ENCODE data around the gene EPHA2.

The EPHA2 gene

DNA sequence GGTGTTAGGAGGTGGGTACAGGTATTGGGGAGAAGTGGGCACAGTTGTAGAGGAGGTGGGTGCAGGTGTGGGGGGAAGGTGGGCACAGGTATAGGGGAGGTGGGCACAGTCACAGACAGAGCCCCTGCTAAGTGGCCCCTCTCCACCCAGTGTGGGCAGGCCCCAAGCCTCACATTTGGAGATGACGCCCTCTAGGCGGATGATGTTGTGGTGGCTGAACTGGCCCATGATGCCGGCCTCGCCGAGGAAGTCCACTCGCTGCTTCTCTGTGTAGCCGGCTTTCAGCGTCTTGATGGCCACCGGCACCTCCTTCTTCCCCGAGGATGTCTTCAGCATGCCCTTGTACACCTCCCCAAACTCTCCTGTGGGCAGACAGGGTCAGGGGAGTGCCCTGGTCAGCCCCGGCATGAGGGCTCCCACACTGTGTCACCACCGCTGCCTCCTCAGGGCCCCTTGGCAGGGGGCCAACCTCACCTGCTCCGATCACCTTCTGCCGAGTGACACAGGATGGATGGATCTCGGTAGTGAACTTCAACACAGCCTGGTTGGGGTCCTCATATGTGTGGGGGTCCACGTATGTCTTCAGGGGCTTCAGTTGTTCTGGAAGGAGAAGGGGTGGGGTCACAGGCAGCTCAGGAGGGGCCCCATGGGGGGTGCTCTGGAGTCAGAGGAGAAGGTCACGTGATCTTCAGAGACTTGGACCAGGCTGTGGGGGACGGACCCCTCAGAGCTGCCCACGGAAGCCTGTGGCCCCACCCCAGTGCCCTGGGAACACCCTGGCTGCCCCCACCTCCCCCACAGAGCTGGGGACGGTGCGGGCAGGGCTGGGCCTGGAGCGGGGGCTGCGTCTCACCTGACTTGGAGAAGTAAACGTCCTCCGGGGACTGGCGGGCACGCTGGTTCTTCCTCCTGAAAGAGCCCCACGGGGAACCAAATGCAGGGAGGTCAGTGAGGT lies 22.6 kb downstream of the EPHA2 start:
- DNase-seq, result no peak

- no peak for DNase-seq
These were observed 23.5 kb downstream of the EPHA2 start for GRCh38 chr1:16132325-16132785.

- no peak for DNase-seq
These were observed 24.1 kb downstream of the EPHA2 start for GRCh38 chr1:16131636-16132324.

DNA sequence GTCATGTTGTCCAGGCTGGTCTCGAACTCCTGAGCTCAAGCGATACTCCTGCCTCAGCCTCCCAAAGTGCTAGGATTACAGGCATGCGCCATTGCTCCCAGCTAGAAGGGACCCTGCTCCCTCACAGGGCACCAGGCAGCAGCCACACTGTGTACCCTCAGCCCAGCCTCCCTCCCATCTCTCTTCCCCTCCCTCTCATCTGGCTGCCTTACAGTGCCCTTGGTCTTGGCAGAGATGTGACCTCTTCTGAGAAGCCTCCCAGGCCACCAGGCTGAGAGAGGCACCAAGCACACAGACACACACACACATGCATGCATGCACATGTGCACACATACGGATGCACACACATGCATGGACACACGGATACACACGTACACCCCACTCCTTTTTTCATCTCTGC lies 25.0 kb downstream of the EPHA2 start:
- no peak for DNase-seq

DNA sequence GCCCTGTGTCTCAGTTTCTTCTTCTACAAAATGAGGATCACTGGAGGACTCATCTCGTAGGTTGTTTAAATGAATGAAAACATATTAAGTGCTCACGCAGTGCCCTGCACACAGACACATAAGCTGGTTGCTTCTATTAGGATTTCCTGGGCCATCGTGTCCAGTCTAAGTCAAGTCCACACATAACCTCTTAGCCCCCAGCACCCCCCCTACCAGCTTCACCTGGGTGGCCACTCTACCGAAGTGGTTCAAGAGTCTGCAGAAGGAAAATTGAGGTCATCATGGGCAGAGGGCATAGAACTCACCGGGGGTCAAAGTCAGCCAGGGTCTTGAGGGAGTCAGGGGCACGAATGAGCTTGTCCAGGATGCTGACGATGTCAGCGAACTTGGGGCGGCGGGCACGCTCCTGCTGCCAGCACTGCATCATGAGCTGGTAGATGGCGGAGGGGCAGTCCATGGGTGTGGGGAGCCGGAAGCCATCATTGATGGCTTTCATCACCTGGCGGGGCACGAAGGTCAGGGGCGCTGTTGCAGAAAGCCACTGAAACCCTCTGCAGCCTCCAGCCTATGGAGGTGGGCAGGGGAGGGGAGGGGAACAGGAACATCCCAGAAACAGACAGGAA lies 25.8 kb downstream of the EPHA2 start:
- no peak for DNase-seq

GRCh38 chr1:16129316-16129715 lies 26.6 kb downstream of the EPHA2 start:
- DNase-seq, result no peak

DNA sequence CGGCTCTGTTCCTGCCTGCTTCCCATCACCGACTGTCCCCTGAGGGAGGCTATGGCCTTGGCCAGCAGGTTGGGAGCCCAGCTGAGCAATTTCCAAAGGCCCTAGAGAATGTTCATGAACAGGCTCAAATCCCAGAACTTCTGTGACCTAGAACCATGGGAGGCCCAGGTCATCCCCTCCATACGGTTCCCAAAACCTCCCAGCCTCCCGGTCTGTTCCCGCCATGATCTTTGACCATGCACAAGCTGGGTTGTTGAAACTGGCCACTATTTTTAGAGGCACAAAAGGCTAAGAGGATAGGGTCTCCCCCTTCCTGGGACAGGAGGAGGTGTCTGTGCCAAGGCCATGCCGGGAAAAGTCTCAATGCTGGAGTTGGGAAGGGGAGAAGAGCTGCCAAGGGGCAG lies 27.5 kb downstream of the EPHA2 start:
- DNase-seq, result no peak

GRCh38 chr1:16127676-16128337 lies 28.1 kb downstream of the EPHA2 start:
- no peak for DNase-seq

DNA sequence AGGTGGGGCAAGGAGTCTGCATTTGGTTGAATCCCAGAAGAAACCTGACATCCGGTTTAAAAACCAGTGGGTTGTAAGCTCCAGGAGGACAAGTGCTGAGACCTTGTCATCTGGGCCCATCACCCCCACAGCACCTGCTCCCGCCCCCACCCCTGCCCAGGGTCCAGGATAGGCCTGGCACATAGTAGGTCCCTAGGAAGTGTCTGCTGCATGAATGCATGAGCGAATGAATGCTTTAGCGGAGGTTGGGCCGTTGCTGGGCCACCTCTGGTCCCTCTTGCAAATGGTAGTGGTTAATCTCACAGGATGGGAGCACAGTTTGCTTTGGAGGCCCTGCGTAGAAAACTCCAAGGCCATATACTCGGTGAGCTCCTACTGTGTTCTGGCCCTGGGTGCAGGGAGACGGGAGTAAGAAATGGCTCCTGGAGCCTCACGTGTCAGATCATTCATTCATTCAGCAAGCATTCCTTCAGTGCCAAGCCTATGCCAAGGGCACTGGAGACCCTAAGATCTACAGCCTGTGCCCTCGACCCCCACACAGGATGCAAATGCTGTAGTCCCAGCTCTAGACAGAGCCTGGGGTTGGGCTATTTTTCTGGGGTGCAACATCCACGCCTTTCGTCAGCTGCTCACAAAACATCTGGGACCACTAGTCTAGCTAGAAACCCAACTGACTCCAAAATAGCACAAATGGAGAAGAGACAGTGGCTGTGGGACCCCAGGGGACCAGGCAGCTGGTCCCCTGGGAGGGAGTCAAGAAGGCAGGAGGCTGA lies 28.9 kb downstream of the EPHA2 start:
- no peak for DNase-seq

DNA sequence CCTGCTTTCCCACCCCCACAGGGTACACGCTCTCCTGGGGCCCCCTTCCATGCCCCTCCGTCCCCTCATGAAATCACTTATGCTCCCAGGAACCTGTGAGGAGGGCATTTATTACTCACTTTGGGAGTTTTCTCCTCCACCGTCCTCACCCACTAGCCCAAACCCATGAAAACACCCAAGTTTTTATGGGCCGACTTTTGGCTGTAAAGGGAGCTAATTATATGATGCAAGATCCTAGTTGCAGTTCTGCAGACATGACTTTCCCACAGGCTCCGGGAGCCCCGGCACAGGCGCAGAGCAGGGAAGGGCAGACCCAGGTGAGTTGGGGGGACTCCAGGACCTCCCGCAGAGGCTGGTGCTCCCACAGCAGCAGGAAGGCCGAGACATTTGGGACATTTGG lies 29.7 kb downstream of the EPHA2 start:
- DNase-seq, result no peak

DNA sequence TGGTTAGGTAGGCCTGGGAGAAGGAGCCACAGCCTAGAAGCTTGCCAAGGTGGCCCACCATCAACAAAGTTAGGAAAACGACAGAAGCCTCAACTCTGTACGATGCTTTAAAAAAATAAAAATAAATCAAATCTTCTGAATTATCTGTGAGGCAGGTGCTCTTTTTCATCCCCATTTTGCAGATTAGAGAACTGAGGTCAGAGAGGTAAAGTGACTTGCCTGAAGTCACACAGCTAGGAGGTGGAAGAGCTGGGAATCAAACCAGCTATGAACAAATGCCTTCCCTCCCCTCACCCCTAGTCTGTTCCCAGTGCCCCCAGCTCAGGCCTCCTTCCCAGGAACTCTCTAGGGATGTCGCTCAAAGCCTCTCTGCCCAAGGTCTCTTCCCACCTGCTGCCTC lies 30.4 kb downstream of the EPHA2 start:
- DNase-seq, result no peak

- no peak for DNase-seq
These were observed 30.8 kb downstream of the EPHA2 start for GRCh38 chr1:16125088-16125470.

DNA sequence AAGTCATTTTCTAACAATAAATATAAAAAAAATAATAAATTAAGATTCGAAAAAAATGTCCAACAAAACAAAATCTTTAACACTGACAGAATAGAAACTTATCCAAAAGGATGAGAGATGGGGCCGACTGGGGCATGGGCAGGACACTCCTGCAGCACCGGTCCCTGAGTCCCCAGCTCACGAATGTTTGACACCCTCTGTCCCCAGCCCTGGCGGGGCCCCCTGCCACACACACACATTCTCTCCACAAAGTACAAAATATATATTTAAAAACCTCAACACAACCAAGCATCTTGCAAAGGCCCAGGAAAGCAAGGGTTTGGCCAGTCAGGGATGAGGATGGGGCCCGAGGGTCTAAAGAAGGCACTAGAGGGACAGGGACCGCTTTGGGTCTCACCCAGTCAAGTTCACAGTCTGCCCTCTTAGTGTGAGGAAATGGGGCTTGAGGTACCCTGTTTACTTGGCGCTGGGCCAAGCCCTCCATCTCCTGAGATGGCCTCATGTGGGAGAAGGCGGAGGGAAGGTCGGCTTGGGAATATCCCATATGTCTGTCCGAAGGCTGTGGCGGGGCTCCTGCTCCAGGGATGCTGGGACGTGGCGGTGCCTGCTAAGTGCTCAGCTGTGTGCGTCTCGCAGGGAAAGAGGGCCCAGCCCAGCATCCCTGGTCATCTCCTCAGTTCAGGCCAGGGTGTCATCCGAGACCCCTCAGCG lies 31.3 kb downstream of the EPHA2 start:
- no peak for DNase-seq

DNA sequence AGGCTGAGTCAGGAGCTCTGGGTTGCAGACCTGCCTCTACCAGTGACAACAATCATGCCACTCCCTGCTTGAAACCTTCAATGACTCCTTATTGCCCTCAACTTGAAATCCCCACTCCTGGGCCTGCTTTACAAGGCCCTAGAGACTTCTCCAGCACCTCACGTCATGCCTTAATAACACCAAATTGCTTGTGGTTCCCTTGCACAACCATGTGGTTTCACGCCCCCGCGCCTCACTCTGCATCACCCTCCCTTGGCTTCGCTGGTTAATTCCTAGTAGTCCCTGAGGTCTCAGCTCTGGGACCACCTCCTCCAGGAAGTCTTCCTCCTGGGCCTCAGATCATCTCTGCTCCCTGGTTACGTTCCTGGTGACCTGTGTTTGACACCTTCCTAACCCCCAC lies 33.0 kb downstream of the EPHA2 start:
- DNase-seq, result no peak

DNA sequence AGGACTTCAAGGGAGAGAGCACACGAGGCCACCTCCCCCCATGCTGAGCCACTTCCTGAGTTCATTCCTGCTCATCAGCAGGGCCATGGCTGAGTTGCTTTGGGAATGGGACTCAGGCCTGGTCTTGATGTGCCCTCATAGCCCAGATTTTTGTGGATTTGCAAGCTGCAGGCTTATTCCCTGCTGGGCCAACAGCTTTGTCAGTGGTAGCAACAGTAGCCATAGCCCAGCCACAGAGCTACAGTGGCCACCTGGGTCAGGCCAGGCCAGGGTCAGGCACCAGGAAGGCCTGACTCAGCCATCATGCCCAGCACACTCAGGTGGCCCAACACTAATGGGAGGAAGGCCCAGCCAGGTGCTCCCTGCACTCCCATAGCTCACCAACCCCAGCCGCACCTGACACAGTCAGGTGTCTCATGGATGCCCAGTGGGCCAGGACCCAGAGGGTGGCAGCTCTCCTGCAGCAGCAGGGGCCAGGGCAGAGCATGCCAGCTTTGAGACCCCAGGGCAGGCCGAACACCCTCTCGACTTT lies 33.5 kb downstream of the EPHA2 start:
- DNase-seq, result no peak

DNA sequence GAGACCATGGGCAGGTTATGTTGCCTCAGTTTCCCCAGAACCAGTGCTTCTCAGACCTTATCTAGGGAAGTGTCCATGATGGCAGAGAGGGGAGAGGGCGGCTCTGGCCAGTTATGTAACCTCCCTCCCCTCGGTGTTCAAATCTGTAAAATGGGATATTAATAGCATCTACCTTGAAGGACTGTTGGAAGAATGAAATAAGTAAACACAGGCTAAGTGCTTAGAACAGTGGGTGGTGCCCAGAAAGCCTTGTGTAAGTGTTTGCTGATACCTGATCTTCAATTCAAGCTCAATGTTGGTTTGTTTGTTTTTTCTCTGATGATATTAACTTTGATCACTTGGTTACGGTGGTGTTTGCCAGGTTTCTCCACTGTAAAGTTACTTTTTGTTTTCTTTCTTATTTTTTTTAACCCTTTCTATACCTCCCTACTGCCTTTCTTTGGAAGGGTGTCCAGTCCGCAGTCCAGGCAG lies 34.9 kb downstream of the EPHA2 start:
- no peak for DNase-seq

DNA sequence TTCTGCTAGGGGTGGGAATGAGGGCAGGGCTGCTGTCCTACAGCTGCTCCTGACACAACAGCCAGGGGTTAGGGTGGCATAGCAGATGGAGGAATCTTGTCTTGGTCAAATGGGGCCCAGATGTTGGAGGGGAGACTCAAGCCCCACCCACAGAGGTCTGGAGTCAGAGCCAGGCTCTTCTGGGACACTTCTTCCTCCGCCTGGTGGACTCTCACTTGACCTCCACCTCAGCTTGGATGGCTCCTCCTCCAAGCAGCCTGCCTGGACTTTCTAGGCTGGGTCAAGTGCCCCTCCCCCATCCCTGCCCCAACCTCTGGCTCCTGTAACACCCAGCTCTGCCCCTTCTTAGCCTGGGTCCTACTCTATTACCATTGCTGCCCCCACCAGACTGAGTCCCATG lies 35.5 kb downstream of the EPHA2 start:
- DNase-seq, result no peak

- DNase-seq, result no peak
These were observed 35.9 kb downstream of the EPHA2 start for GRCh38 chr1:16119926-16120325.

DNA sequence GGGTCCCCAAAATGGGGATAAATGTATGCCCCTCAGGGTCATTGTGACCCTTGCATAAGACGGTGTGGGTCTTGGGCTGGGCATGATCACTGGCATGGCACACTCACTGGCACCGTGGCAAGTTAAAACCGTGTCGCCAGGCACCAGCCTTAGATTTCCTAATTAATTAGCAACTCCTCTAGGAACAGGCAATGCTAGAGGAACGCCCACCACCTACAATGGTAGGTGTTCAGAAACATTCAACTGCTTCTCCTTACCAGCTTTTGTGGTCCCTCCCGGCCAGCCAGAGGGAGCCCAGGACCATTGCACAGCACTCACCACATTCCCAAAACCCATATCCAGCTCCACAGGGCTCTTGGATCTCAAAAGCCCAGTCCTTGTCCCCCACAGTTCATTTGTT lies 36.4 kb downstream of the EPHA2 start:
- no peak for DNase-seq

DNA sequence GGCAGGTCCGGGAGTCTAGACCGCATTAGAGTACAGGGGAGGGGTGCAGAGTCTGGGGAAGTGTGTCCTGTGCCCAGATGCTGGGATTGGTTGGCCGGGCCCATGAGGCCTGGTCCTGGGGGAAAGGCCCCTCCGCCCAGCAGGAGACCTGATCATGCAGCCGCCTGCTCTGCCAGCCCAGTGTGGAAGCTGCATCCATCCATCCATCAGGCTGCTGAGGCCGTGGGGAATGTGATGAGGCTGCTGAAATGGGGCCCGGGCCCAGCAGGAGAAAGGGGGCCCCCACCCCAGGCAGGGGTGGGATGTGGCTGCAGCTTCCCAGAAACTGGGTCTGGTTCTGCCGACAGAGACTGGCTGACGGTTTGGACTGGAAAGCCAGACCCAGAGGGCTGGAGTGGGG lies 37.2 kb downstream of the EPHA2 start:
- DNase-seq, result no peak

- DNase-seq, result no peak
These were observed 37.9 kb downstream of the EPHA2 start for GRCh38 chr1:16117936-16118335.
